Hematopoietic multipotent progenitor cell (in vitro differentiated cells): ENCODE data around the gene TPRN. TPM values are rescaled to one million over a fixed set of nuclear protein-coding genes. Genes with fewer than 3 reads are reported as not detected.
A peak's percentile ranks its signal among the peaks of the same experiment; 100 is the strongest.

Source experiments
- DNase-seq, 3 donors: peaks; one replicate each; pipeline ENCODE4 v3.0.0-alpha.2; 2011 to 2015; ENCODE audit warnings: low read depth in 2 of 3, low spot score in 2 of 3
- total RNA-seq: library from RNA; depleted of rRNA; stranded (reverse); fragments of >200 nt; gene quantifications from one replicate; pipeline ENCODE4 v1.2.3, GENCODE V29; 2012

TPRN gene
- total RNA-seq, 1 donor = 3.0 TPM

DNA sequence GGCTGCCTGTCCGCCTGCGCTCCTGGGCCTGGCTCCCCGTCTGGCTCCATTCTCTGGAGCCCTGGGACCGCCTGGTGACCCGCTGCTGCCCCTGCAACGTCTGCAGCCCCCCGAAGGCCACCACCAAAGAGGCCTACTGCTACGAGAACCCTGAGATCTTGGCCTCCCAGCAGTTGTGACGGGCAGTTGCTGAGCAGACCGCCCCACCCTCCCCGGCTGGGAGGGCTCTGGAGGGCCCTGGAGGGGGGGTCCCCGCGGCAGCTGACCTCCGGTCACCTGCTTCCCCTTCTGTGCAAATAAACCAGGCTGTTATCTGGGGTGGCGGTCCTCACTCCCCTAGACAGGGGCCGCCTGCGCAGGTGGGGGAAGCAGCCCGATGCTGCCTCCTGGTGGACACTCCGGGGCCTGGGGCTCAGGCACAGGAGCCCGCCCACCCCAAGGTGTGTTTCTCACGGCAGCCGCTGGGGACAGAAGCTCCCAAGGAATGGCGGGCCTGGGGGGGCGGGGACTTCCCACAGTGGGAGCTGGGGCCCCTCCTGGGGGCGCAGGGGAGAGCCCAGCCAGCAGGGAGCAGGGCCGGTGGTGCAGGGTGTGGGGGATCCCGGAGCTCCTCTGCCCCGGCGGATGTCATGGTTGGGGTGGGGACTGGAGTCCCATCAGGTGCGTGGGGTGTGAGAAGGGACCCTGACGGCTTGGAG, 35.8 kb upstream of the TPRN start:
- DNase-seq = peak; percentile 82 to 94 (median 91)

DNA sequence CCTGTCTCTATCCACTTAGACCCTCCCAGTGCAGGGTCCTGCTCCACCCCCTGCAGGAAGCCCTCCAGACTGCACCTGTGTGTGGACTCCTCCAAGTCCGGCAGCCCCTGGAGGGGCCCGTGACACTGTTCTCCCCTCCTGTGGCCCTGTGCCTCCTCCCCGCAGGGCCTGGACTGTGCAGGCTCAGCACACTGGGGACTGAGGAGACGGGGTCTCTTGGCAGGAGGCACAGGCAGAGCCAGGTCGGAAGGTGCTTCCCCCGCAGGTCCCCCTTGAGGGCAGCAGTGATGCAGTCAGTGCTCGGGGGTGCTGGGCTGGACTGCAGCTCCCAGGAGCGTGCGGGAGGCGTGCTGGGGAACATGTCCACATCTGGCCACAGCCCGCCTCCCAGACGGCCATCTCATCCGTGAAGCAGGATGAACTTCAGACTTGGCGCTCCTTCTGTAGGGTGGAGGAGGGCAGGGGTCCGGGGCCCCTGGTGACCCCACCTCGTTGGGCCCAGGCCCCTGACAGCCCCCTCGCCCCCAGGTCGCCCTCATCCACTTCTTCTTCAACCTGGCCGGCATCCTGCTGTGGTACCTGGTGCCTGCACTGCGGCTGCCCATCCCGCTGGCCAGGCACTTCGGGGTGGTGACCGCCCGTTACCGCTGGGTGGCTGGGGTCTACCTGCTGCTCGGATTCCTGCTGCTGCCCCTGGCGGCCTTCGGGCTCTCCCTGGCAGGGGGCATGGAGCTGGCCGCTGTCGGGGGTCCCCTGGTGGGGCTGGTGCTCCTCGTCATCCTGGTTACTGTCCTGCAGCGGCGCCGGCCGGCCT, 35.1 kb upstream of the TPRN start:
- no peak for DNase-seq

DNA sequence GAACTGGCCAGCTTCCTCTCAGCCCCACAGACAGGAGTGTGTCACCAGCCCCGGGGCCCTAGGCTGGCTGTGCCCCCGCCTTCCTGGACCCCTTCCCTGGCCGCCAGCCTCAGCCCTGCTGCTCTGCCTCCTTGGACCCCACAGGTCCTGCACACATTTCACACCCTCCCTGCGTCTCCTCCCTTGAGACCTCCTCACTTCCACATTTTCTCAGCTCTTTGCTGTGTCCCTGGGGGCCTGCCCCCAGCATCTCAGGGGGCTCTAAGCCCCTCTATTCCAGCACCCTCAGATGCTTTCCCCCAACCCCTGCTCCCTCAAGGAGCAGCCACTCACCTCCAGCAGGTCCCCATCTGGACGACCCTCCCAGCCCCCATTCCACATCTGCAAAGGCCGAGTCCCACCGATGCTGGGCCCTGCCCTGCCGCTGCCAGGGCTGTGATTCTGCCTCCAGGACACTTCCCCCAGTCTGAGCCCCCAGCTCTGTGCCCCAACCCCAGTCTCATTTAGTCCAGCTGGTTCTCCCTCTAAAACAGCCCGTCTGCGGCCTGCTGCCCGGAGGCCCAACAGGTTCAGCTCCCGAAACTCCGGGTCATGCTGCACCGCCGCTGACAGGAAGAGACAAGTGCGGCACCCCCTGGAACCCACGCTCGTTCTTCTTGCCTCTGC, 34.4 kb upstream of the TPRN start:
- DNase-seq = no peak

DNA sequence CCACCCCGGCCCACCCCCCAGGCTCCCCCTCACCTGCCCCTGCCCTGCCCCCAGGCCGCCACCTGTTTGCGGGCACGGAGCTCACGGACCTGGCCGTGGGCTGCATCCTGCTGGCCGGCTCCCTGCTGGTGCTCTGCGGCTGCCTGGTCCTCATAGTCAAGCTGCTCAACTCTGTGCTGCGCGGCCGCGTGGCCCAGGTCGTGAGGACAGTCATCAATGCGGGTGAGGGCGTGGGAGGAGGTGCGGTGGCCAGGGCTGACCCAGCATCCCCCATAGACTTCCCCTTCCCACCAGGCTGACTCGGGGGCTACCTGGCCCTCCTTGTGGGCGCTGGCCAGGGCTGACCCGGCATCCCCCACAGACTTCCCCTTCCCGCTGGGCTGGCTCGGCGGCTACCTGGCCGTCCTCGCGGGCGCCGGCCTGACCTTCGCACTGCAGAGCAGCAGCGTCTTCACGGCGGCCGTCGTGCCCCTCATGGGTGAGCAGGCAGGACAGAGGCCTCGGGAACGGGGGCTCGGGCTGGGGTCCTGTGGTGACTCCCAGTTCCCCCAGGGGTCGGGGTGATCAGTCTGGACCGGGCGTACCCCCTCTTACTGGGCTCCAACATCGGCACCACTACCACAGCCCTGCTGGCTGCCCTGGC, 33.6 kb upstream of the TPRN start:
- no peak for DNase-seq

DNA sequence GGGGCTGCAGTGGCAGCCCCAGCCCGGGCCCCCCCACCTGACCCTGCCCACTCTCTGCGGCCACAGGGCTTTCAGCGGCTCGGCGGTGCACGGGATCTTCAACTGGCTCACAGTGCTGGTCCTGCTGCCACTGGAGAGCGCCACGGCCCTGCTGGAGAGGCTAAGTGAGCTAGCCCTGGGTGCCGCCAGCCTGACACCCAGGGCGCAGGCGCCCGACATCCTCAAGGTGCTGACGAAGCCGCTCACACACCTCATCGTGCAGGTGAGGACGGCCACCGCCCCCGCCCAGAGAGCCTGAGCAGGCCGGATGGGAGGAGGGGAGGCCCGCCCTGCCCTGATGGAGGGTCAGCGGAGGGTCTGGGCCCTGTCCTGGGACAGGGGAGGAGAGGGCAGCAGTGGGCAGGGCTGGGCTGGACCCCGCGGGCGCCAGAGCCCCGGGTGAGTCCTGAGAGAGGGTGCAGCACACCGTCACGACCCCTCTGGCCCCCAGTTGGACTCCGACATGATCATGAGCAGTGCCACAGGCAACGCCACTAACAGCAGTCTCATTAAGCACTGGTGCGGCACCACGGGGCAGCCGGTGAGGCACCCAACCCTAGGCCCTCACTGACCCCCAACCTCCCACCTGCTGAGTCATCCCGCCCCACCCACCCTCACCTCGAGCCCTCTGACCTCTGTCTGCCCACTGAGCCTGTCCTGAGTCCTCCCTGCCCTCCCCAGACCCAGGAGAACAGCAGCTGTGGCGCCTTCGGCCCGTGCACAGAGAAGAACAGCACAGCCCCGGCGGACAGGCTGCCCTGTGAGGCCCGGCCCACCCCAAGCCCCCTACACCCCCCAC, 32.8 kb upstream of the TPRN start:
- DNase-seq = no peak

DNA sequence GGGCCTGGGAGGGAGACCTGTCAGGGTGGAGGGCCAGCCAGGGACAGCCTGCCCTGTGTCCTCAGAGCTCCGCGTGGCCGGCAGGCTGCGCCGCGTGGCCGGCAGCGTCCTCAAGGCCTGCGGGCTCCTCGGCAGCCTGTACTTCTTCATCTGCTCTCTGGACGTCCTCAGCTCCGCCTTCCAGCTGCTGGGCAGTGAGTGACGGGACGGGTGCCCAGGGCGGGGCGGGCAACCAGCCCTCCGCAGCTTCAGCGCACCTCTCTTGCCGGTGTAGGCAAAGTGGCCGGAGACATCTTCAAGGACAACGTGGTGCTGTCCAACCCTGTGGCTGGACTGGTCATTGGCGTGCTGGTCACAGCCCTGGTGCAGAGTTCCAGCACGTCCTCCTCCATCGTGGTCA, 32.0 kb upstream of the TPRN start:
- no peak for DNase-seq

DNA sequence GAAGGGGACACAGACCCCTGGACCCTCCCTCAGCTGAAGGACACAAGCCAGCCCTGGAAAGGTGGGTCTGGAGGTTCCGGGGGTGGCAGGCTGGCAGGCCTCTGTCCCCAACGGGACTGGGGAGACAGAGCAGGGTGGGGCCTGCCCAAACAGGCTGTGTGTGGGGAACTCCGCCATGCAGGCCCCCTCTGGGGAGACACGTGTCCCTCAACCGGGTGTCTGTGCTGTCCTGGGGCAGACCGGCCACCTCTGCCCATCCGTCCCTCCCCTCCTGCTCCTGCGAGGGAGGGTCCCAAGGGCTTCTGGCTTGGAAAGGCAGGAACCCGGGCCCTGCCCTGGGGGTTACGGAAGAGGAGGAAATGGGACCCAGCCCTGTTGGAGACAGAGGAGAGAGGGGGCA, 31.6 kb upstream of the TPRN start:
- no peak for DNase-seq

DNA sequence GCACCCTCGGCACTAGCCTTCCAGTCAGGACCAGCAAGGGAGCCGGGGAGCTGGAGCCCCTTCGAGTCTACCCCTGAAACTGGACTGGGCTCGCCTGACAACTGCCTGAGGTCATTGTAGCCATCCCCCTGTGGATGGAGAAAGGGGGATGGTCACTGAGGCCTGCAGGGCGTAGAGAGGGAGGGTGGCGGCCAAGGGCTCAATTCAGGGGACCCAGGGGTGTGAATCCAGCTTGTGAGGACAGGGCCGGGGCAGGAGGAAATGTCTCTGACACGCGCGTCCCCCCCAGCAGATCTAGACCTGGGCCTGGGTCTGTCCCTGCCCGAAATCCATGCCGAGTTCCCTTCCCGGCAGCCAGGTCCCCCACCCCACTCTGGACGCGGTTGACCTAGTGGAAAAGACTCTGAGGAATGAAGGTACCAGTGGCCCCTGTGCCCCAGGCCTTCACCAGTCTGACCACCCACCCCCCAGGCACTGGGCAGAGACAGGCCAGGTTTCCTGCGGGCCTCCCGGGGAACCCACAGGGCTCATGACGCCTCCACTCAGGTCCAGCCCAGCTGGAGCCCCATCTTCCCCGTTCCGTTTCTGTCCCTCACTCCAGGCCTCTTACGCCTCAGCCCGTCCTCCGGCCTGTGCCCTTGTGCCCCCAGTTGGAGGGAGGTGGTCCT, 31.0 kb upstream of the TPRN start:
- no peak for DNase-seq

DNA sequence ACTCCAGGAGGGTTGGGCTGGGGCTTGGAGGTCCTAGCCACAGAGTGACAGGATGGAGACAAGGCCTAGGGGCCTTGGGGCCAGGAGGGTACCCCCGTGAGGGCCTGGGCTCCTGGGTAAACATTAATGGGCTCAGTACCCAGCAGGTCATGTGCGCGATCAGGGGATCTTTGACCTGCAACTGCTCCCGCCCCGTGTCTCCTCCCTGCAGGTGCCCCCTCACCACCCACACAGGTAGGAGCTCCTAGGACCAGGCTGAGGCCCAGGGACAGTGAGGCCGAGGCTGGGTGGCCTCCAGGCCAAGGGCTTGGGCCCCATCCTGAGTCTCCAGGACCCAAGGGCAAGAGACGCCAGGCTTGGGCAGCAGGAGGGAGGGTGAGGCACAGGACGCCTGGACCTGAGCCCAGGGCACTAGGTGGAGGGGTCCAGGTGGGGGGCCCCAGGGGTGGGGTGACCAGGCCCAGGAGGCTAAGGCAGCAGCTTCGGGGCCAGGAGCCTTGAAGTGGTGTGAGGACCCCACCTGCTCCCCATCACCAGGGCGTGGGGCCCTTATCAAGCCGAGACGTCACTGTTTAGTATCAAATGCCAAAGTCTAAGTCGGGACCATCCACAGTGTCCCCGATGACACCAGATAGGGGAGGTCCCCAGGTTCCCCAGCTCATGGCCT, 30.3 kb upstream of the TPRN start, which contains the start of gene SLC34A3:
SLC34A3 (plus strand) TSS at position 197 of the 667 bp plus-strand sequence. CDS start 802 bp downstream, outside the sequence.
- no peak for DNase-seq

DNA sequence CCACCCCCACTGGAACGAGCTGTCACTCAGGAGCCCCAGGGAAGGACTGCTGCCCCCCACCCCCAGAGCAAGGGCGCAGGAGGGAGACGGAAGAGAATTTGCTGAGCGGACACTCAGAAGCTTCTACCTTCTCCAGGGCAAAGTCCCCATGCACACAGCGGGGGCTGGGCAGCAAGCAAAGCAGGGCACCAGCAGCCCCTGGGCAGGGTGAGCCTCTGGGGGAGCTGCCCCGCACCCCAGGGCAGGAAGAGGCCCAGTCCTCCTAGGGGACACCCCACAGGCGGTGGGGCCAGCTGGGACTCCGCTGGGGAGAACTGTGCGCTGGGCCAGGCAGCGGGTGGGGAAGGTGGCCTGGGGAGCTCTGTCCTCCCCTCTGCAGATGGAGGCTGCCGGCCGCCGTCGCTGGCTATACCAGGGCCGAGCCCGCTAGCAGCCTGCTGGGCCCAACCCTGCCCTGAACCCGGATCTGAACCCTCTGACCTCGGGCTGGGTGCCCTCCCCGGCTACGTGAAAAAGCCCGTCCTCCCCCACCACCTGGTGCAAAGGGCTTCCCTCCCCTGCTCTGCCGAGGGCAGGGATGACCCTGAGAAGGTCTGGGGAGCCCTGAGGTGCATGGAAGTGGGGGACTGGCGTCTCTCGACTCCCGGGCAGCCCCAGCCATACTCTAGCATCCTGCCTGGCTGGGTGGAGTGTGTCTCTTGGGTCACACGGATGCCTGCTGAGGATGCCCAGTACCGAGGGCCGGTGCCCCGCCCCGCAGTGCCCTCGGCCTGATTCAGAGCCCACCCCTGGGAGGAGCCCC, 29.6 kb upstream of the TPRN start:
- no peak for DNase-seq

DNA sequence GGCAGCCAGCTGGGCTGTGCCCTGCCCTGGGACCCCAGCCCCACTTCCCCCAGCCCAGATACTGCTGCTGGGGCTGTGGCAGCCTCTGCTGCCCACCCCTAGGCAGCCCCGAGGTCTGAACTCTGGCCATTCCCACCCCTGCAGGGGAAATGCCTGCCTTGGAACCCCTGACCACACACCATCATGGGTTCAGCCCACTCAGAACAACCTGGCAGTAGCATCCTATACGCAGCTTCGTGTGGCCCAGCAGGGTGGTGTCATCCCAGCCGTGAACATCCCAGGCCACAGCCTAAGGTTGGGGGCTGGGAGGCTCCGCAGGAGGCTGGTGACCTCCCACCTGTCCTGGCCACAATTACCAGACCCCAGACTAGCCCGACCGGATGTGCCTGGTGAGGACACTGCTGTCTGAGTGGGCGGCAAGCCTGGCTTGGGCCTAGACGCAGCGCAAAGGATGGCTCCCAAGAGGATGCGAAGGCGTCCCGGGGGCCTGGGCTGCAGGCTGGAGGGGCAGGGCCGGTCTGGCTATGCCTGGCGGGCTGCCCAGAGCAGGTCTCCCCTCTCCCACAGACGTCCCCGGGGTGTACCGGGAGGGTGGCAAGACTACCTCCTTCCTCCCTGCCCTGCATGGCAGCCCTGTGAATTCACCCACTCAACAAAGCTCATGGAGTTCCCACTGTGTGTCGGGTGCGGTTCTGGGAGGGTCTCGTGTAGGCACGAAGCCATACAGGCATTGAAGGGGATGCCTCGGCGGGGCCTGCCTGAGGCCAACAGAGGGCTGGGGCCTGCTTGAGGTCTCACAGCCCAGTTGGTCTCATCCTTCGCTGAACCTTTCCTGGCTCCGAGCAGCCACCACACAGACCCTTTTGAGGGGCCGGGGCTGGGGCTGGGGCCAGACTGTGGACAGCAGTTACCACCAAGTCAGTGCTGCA, 28.7 kb upstream of the TPRN start:
- no peak for DNase-seq

DNA sequence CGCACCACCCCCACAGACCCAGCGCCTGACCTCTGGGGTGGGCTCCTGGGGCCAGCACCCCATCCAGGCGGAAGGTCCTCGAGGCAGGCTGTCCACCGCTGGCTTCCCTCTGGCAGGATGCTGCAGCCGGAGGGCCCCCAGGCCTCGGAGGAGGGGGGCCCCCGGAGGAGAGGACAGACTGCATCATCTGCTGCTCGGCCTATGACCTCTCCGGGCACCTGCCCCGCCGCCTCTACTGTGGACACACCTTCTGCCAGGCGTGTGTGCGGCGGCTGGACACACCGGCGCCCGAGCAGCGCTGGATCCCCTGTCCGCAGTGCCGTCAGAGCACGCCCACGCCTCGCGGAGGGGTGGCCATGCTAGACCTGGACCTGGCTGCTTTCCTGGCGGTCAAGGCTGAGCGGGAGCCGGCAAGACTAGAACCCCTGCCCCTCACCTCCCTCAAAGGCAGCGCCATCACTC, 28.0 kb upstream of the TPRN start:
- DNase-seq = no peak

DNA sequence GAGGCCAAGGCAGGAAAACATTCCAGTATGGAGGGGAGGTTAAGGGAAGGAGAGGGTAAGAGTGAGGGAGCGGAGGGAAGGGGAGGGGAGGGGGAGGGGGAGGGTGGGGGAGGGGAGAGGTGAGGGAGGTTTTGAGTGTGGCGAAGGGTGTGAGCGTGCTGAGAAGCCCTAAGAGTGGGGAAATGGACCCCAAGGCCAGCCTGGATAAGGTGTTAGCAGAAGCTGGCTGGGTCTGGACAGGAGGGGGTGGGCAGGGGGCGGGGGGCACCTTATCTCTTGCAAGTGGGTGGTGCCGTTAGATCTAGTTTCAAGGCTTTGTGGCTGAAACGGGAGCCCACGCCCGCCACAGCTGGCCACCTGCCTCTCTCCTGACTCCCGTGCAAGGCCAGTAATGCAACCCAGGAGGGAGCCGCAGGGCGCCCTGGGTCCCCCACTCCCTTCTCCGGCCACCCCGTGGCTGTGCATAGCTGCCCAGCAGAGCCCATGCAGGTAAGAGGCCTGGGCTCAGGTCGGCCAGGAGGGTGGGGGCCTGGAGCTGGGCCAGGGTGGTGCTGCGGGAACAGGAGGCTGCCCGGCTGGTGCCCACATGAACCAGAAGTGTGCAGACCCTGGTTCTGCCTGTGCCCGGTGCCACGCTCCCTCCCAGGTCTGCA, 27.4 kb upstream of the TPRN start:
- DNase-seq = no peak

DNA sequence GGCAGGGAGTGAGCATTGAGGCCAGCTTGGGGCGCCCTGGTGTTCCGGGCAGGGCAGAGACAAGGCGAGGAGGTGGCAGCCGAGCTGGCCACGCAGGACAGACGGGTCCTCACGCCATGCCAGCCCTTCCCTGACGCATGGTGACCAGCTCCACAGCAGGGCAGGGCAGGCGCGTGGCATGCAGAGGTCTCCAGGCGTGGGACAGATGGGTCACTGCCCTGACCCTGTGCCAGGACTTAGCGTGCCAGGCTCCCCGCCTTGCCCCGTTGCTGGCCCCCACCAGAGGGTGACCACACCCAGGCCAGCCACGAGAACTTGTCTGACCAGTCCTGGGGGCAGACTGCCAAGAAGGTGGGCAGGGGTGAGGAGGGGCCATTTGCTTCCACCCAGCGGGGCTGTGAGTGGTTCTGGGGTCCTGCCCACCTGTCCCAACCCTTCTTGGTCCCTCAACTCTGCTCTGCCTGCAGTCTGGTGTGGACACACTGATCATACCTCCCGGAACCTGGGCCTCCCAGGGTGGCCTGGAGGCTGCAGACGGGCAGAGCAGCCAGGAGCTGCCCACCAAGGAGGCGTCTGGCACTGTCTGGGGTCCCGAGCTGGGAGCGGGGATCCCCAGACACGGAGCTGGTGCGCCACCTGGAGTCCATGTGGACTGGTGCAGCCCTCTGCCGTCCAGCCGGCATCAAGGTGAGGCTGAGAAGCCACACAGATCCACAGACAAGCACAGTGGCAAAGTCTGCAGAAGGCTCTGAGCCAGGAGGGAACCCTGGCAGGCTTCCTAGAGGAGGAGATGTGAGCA, 26.7 kb upstream of the TPRN start, which contains the start of gene RNF224:
RNF224 (plus strand) TSS at position 449 of the 799 bp plus-strand sequence. CDS start 834 bp downstream, outside the sequence.
- DNase-seq = peak; percentile 69 to 89 (median 75)

DNA sequence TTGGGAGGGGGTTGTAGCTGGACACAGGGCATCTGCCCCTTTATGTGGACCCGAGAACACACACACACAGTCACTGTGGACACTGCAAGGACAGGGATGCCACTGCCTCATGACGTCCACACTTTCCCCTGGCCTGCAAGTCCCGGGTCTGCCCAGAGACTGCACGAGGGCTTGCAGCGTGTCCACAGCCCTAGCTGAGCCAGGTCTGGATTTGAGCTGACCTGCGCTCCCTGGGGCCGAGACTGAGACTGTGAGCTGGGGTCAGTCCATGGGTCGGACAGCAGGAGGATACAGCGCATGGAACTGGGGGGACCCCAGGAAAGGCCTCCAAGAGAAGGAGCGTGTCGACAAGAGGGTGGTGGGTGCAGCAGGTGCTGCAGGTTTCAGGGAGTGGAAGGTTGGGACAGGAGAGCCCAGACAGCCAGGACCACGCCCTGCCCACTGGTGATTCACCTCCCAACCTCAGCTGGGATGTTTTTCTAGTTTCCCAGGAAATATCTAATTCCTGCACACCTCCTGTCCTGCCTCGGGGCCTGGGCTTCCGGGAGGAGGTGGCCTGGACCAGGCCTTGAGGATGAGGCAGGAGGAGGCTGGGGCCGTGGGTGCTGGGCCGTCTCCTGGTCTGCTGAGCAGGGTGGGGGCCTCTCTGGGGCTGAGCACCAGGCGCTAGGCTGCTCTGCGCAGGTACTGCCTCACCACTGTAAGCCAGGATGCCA, 26.0 kb upstream of the TPRN start:
- no peak for DNase-seq
